G401 (cell line): ENCODE results near the gene ABCA12. TPM values are rescaled to one million over a fixed set of nuclear protein-coding genes. Genes with fewer than 3 reads are reported as not detected.

Source experiments
- DNase-seq: peaks from one replicate; pipeline ENCODE4 v3.0.0-alpha.2; 2015; ENCODE audit warnings: low spot score
- in situ Hi-C: cut with HindIII; loops from 2 replicates; pipeline ENCODE4 v1.10.0; 2016; ENCODE audit warnings: low sequenced_read_pairs, mixed read lengths
- total RNA-seq: library from RNA; depleted of rRNA; stranded (reverse); fragments of >200 nt; shearing (Covaris generic); gene quantifications from 2 replicates; pipeline ENCODE4 v1.2.3, GENCODE V29; 2014

ABCA12 gene
- total RNA-seq, 1 experiment from 2014 or later: not detected

DNA sequence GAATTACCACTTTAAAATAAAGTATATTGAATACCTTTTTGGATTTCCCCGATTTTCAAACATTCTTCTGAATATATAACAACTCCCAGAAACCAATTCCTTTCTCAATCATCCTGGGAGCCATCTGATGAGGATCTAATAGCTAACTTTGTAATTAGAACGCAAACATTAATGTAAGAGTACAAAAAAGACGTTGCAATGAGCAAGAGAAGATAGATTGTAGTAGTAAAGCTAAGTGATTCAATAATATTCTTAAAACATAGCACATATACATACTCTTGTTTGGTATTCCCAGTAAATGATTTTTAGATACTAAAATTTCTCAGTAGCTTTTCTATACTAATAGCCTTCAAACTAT lies 1.1 kb downstream of the ABCA12 start:
- no peak for DNase-seq
- in situ Hi-C loops: no loop called here

DNA sequence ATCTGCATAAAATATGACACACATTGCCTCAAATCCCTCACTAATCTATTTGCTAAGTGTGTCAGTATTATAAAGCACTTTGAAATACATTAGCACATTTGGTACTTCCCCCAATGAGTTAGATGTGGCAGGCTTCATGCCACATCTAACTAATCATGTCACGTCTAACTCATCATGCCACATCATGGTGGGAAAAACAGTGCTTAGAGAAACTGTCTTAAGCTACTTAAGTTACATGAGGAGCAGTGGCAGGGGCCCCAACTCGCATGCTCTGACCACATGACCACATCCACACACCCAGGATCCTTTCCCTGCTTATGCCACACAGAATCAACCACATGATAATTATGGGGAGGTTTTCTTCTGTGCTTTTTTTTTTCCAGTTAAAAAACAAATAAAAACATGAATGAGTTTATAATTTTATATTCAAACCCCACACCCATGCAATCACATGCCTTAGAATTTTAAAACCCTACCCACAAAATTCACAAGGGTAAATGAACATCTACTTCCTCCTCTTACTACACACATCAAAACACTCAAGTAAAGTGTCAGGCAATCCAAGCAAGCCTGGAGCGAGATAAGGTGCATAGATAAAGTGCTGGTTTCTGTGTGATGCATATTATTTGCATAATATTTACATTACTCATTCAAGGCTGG lies 1.6 kb downstream of the ABCA12 start:
- DNase-seq: no peak
- in situ Hi-C loops: no loop called here

DNA sequence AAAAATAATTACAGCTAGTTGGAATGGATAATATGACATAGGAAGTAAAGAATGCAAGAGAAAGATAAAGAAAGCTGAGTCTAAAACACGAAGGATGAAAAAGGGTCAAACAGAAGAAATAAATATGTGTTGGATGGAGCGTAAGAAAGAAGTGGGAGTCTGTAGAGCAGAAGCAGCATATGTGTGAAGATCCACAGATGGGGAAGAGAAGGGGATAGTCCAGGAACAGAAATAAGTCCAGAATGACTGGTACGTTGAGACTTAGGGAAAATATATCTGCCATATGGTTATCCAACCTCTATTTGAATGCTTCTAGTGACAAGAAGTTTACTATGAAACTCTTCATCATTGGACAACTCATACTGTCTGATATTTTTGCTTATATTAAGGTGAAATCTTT lies 18.0 kb downstream of the ABCA12 start:
- no peak for DNase-seq
- in situ Hi-C loops: no loop called here

DNA sequence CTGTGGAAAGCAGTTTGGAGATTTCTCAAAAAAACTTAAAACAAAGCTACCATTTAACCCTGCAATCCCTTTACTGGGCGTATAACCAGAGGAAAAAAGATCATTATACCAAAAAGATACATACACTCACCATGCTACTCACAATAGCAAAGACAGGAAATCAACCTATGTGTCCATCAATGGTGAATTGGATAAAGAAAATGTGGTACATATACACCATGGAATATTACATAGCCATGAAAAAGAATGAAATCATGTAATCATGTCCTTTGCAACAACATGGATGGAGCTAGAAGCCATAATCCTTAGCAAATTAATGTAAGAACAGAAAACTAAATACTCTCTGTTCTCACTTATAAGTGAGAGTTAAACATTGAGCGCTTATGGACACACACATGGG lies 18.6 kb downstream of the ABCA12 start:
- DNase-seq: no peak
- in situ Hi-C loops: no loop called here

DNA sequence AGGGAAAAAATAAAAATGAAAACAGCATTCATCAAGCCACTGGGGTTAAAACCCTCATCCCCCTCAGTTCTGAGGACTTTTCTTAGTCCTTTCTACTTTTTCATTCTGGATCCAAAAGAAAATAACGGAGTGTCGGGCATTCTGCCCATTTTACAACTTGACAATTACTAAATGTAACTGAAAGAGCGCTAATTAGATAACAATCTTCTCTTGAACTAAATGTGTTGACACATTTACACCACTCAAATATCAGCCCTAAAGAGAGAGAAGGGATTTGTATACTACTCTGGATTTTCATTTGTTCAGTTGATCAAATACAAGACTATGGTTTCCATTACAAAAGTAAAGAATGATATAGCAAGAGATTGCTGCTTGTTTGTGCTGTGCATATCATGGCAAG lies 27.5 kb downstream of the ABCA12 start:
- in situ Hi-C loops: no loop called here
- DNase-seq: no peak

DNA sequence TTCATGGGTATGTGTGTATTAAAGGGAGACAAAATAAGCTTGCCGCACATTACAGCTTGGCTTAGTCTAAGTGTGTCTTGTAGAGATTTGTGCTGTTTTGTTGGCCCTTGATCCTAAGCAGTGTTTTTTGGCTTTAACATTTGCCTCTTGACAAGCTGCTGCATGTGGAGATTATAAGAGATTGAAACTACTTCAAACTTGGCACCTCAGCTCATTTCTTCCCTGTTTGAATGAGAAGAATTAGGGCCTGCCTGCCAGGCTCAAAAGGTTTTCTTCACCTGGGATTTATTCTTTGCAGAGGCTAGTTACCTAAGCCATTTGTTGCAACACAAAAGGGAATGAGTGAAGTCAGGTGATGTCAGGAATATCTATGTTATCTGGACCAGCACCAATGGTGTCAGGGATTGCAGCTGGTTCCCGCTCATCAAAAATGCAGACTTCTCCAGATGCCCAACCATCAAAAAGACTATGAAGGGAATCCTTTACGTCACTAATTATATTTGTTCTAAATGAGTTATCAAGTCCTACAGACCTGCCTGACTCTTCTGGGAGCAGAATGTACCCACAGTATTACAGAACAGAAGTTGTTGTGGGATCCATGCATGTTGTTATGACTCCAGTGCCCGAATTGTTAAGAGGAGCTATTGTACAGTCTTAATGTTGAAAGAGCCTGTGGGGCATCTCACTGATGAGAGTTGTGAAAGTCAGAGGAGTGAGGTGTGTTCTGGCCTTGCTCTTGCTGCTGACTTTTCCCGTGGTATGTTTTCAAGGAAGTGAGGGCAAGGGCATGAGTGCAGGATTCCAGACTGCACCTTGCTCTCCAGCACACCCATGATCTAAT lies 31.0 kb downstream of the ABCA12 start:
- in situ Hi-C loops: no loop called here
- no peak for DNase-seq

DNA sequence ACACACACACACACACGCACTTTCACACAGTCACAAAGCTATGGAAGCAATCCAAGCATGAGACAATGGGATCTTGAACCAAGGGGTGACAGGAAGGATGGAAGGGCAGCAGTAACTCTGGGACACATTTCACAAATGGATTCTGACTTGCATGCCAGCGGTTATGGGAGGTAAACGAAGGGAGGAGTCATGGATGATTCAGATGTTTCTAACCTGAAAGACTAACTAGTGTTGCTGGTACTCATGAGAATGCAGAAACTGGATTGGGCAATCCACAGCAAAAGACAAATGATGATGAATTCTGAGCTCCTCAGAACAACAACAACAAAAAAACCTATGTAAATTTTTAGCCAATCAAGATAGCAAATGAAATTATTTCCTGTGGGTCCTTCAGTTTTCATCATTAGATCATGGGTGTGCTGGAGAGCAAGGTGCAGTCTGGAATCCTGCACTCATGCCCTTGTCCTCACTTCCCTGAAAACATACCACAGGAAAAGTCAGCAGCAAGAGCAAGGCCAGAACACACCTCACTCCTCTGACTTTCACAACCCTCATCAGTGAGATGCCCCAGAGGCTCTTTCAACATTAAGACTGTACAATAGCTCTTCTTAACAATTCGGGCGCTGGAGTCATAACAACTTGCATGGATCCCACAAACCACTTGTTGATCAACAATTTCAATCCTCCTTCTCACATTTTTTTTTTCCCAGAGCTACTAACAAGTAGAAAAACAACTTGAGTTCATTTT lies 32.6 kb downstream of the ABCA12 start:
- in situ Hi-C loops: no loop called here
- no peak for DNase-seq

DNA sequence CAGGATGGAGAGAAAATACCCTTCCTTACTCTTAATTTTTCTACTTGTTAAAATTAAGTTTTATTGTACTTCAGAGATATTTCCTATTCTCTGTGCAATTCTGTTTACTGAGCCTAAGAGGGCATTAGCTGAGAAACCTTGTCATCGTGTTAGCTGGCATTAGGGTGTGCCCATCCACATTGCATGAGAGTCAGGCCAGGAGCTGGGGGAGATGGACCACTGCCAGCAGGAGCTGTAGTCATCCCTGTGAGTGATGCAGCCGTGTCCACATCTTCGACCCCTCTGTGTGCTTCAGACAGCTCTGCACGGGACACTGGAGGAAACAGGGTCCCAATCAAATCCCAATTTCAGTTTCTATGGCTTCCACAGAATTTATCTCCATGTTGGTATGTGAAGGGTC lies 34.2 kb downstream of the ABCA12 start:
- DNase-seq: no peak
- in situ Hi-C loops: no loop called here

DNA sequence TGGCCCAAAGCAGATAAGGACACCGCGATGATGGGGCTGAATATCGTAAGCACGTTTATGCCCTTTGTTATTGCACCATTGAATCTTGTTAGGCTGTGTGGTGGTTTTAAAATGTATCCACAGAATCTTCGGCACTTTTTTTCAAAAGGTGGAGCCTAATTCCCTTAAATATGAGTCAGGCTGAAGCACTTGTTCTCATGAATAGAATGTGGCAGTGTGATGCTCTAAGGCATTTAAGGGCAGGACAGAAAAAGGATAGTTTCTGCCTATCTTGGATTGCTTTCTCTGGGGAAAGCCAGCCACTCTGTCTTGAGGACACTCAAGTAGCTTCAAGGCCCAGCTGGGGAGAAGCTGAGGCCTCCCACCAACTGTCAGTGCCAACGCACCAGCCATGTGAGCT lies 39.6 kb downstream of the ABCA12 start:
- in situ Hi-C loops: no loop called here
- no peak for DNase-seq

DNA sequence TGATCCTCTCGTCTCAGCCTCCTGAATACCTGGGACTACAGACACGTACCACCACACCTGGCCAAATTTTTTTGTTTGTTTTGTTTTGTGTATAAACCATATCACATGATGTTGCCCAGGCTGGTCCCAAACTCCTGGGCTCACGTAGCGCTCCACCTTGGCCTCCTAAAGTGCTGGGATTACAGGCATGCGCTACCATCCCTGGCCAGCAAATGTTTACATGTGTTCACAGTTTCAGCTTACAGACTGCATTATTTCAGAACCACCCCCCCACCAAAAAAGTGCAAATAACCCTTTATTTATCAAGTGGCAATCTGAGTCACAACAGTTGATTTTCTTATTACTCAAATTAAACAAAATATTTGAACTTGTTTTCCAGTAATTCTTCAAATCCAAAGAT lies 54.3 kb downstream of the ABCA12 start:
- no peak for DNase-seq
- in situ Hi-C loops: no loop called here

DNA sequence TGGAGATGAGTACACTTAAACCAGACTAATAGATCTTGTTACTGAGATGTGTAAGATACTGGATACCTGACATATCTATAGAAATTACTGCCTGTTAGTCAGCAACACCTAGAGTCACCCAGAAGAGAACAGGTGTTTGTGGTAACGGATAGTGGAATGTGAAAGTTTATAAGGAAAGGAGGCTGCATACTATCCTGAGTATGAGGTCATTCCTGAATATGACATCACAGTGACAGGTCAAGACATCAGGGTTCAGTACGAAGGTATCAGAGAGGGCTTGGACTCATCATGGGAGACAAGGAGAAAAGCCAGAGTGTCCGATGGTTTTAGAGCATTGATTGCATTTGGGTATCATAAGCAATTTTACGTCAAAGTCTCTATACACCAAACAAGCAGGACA lies 55.3 kb downstream of the ABCA12 start:
- in situ Hi-C loops: no loop called here

DNA sequence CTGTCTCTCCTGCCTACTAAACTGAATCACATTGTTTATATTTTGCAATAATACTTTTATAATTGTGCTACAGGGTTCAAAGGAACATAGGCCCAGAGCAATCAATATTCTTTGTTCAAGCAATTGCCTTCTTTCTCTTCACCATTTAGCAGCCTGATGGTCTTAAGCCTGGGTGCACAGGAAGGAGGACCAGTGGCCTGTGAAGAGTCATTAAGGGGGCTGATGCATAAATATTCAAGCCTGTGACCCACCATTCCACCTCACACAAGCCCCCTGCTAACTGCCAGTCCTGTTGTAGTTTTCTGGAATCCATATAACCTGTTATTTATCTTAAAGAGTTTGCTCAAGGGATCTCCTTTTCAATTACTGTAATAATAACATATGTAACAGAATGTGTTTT lies 56.0 kb downstream of the ABCA12 start:
- DNase-seq: no peak
- in situ Hi-C loops: no loop called here

More for the DNA sequence above, 55.3 kb downstream of the ABCA12 start:
- DNase-seq: no peak

DNA sequence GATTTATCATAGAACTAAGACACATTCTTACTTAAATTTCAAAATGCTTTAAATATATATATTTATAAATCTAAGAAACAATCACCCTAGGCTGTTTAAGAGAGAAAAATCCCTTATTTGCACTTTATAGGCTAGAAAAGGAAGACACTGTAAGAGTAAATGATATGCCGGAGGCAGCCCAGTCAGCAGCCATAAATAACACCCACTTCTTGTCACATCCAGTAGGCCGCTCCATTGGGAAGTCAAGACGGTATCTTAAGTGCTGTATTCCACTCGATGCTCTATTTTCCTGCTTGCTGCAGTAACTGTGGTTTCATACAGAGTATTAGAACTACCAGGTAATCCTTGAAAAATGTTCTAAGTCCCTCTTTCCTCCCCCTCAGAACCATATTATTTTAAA lies 57.9 kb downstream of the ABCA12 start:
- no peak for DNase-seq
- in situ Hi-C loops: no loop called here

DNA sequence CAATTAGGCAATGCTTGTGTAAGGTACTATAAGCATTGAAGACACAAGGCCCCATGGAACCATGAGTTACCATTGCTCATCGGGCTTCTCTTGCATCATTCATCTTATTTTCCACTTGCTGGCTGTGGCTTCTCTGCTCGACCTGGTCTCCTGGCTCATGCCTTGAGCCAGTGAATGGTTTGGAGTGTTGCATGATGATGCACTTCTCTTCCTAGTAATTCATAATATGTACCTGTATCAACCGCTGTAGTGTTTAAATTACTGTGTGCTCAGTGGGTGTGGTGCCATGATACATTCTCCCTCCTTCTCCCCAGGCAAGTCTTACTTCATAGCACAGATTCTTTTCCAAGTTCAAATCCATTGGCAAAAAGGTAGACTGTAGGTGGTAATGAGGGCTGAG lies 66.8 kb downstream of the ABCA12 start:
- no peak for DNase-seq
- in situ Hi-C loops: no loop called here

DNA sequence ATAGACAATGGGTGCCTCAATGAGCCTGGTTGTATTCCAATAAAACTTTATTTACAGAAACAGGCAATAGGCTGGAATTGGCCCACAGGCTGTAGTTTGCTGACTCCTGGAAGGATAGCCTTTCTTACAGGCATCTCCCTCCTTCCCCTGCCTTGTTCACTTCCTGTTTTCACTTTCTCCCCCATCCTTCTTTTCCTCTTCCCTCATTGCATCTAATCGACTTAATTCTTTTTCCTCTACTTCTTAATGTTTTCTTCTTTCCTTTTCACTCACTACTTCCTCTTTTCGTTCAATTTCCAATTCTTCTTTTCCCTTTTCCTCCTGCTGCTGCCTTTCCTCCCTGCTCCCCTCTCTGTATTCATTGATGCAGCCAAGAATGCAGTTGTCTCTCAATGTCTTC lies 70.0 kb downstream of the ABCA12 start:
- in situ Hi-C loops: no loop called here
- no peak for DNase-seq

DNA sequence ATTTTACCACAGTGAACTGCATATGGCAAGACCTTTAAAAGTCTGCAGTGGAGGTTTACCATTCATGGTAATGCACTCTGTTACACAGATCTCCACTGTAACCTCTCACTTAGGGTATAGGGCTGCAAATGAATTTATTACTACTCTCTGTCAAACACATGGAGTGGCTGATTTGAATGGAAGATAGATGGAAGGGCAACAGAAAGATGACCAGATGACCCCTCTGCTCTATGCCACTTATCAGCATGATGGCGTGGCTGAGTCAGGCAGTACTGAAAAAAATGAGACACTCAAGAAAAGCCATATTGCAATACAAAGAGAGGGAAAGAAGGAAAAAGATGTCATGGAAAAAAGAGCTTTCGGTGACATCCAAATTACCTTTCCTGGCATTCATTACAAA lies 72.3 kb downstream of the ABCA12 start:
- in situ Hi-C loops: no loop called here

DNA sequence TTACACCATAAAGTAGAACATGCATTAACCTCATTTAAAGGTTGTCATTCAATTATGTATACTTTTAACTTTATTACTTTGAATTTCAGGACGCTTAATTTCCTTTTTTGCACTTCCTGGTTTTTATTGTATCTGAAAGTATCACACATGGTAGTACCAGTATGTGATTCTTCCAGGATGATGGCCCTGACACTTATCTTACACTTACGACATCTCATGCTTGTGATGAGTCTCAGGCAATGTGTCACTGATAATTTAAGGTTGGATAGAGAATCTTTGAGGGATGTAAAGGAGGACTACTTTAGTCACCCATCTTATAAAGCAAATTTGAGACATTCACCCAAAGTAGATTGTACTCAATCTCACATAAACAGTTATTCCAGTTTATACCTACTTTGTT lies 74.9 kb downstream of the ABCA12 start:
- DNase-seq: no peak

More for the DNA sequence above, 72.3 kb downstream of the ABCA12 start:
- DNase-seq: no peak

DNA sequence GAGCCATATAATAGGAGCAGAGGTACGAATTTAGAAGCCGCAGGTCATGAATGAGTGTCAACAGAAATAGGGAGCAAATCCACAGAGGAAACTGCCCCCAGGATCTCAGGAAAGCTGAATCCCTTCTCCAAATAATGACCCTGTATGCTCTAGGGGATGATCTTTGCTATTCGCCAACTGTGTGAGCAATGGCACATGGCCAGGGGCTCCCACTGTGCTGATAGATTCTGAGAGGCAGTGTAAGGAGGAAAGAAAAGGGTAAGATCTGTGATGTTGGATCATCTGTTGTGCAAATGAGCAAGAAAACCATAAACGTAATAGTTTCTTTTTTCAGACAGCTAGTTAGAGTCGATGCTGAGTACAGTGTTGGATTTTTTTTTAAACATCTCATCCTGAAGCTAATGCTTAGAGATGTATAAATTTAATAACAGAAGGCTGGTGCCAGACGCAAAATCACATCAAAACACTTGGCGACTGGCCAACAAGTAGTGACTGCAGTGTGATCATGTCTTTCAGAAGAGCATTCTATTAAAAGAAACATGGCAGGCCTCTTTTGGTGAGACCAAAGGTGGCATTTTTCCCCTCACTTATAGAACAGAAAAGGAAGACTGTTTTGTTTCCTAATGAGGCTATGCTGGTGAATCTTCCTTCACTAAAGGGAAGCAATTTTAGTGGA lies 77.4 kb downstream of the ABCA12 start:
- DNase-seq: no peak
- in situ Hi-C loops: no loop called here

More for the DNA sequence above, 74.9 kb downstream of the ABCA12 start:
- in situ Hi-C loops: no loop called here

DNA sequence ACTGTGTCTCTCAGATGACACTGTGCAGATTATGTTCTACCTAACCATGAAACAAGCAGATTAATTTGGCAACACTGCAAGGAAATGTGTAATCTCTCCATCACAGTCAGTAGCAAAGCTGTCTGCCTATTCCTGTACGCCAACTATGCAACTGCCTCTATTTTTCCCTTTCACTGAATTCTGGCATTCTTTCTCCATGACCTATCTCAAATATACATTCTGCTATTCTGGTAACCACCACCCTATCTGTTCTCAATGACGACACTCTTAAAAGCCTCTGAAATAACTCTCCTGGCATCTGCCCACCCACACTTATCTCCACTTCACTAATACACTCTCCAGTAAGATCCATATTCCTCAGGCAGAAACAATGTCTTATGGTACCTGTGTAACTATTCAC lies 78.7 kb downstream of the ABCA12 start:
- in situ Hi-C loops: no loop called here
- no peak for DNase-seq

DNA sequence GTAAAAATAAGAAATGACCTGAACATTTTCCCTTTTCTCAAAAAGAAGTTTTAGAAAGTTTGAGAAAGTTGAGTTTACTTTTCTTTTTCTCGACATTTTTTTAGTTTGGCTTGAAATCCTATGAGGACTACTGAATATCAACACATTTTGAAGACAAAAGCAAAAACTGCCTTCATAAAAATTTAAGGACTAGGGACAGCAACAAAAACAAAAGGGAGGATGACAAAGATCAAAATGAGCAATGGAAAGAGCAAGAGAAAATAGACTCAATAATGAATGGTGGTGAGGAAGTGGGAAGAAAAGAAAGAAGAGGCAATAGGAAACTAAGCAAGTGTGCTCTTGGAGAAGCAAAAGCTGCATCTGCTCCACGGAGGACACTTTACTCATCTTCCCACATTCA lies 82.5 kb downstream of the ABCA12 start:
- no peak for DNase-seq
- in situ Hi-C loops: no loop called here
